Adipocyte (in vitro differentiated cells): Measurements from ENCODE around the gene LENG8.

Source experiments
- DNase-seq: peaks from one replicate; pipeline ENCODE4 v3.0.0-alpha.2; 2015; ENCODE audit warnings: low read depth
- H3K27me3 ChIP-seq: replicated peaks from 2 replicates; pipeline ENCODE4 v1.7.0; 2013; ENCODE audit warnings: mild to moderate bottlenecking, low read length, moderate library complexity; ENCODE audit not compliant: control insufficient read depth, insufficient read depth
- H3K36me3 ChIP-seq: 2 replicates; pipeline ENCODE4 v1.7.0; 2013; ENCODE audit warnings: low read length, mild to moderate bottlenecking, moderate library complexity; ENCODE audit not compliant: control insufficient read depth, insufficient read depth, severe bottlenecking
- H3K4me1 ChIP-seq: 2 replicates; pipeline ENCODE4 v1.7.0; 2013; ENCODE audit warnings: mild to moderate bottlenecking, low read length, moderate library complexity; ENCODE audit not compliant: control insufficient read depth, insufficient read depth
- H3K4me3 ChIP-seq: 2 replicates; pipeline ENCODE4 v1.7.0; 2013; ENCODE audit warnings: mild to moderate bottlenecking, low read length, moderate library complexity
- H3K9ac ChIP-seq: 2 replicates; pipeline ENCODE4 v1.7.0; 2013; ENCODE audit warnings: mild to moderate bottlenecking, low read length, moderate library complexity
- H3K9me3 ChIP-seq: 2 replicates; pipeline ENCODE4 v1.7.0; 2013; ENCODE audit warnings: mild to moderate bottlenecking, low read length, moderate library complexity; ENCODE audit not compliant: control insufficient read depth

LENG8 gene

DNA sequence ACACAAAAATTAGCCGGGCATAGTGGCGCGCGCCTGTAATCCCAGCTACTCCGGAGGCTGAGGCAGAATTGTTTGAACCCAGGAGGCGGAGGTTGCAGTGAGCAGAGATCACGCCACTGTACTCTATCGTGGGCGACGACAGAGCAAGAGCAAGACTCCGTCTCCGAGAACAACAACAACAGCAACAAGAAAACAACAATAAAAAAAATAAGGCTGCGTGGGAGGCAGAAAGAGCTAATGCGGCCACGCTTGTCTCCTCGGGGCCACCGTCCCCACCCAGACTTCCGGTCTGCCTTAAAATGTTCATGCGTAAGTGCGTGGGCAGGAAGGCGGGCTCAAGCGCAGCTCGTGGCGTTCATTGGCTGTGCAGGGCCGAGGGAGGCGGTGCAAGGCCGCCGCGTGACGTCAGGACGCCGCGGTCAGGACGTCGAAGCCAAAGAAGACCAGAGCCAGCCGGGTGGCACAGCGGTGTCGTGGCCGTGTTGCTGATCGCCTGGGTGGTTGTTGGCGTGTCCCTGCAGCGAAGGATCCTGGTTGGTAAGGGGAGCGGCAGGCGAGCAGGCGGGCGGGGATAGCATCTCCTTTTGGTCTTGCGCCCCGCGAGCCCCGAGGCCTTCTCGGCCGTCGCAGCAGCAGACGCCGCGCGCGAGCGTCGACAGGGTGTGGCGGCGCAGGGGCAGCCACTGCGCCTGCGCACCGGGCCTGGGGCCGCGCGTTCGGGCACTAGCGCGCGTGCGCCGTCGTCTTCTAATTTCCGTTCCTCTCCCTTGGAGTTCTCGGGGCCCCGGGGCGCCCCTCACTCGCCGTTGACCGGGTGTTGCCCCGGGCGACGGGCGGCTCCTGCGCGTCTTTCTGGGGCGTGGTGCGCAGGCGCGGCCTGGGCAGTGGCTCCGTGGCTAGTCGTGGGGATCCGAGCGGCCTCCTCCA lies at the start of gene LENG8:
Gene LENG8 (plus strand): TSS at position 426 of the 927 bp plus-strand sequence. CDS start 2,146 bp downstream, outside the sequence.
- Histone ChIP-seq H3K27me3 (no peaks in the 10 kb centered on the region), H3K4me1 (peaks cover 29% of the 10 kb centered on the region), H3K9me3 (no peaks in the 10 kb centered on the region), H3K36me3 (peaks cover 40% of the 10 kb centered on the region), H3K4me3 (peak within 1 kb of the TSS; percentile 89), H3K9ac (peak within 1 kb of the TSS; percentile 99)
- DNase-seq: peak; percentile 99

DNA sequence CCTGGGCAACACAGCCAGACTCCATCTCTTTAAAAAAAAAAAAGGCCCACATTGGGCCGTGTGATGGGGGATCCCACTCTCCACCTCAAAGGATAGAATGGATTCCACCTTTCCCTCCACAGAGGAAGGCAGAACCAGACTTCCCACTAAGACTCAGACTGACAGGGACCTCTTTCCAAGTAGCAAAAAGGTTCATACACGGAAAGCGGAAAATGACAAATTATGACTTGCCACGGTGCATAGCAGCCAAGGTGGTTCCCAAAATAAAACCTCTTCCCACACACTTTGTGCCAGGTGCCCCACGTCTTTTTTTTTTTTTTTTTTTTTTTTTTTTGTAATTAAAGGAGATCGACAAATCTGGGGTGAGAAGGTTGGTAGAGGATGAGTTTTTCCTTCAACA lies 48.1 kb upstream of the LENG8 start:
- Histone ChIP-seq H3K27me3 (peaks cover 3% of the 10 kb centered on the region), H3K36me3 (no peaks in the 10 kb centered on the region), H3K4me1 (peaks cover 4% of the 10 kb centered on the region), H3K9ac (no peak overlapping the region), H3K4me3 (no peak overlapping the region), H3K9me3 (no peaks in the 10 kb centered on the region)
- no peak for DNase-seq

DNA sequence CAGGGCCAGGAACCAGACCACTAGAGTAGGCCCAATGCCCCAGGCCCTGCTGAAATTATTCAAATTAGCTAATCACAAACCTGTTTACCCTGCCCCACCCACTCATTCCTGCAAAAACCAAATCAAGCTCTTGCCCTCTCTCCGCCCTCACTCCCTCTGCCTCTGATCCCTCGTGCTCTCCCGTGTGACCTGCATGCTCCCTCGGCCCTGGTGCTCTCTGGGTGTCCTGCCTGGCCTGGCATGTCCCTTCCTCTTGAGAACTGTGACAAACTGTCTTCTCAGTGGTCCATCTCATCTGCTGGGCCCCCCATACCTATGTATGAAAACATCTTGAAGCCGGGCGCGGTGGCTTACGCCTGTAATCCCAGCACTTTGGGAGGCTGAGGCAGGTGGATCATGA lies 45.9 kb upstream of the LENG8 start:
- Histone ChIP-seq H3K36me3 (no peaks in the 10 kb centered on the region), H3K27me3 (peaks cover 3% of the 10 kb centered on the region), H3K9me3 (peaks cover 3% of the 10 kb centered on the region), H3K4me3 (no peak overlapping the region), H3K4me1 (peaks cover 4% of the 10 kb centered on the region), H3K9ac (no peak overlapping the region)
- no peak for DNase-seq

DNA sequence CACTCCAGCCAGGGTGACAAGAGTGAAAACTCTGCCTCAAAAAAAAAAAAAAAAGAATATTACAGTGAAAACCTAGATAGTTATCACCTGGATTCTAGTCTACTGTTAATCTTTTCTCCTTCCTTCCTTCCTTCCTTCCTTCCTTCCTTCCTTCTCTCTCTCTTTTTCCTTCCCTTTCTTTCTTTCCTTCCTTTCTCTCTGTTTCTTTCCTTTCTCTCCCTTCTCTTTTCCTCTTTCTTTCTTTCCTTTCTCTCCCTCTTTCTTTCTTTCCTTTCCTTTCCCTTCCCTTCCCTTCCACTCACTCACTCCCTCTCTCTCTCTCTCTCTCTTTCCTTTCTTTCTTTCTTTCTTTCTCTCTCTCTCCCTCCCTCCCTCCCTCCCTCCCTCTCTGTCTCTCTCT lies 43.4 kb upstream of the LENG8 start:
- Histone ChIP-seq H3K27me3 (peaks cover 2% of the 10 kb centered on the region), H3K9me3 (peaks cover 4% of the 10 kb centered on the region), H3K4me3 (no peak overlapping the region), H3K36me3 (no peaks in the 10 kb centered on the region), H3K4me1 (no peaks in the 10 kb centered on the region), H3K9ac (no peak overlapping the region)
- DNase-seq: no peak

DNA sequence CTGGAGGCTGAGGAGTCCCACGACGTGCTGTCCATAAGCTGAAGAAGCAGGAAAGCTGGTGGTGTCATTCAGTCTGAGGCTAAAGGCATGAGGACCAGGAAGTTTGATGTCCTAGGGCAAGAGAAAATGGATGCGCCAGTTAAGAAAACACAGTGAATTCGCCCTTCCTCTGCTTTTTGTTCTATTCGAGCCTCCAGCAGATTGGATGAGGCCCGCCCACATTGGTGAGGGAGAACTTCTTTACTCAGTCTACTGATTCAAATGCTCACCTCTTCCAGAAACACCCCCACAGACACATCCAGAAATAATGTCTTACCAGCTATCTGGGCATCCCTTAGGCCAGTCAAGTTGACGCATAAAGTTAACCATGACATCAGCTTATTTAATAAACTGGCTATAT lies 41.2 kb upstream of the LENG8 start:
- H3K27me3 ChIP-seq: peaks cover 9% of the 10 kb centered on the region
- H3K36me3 ChIP-seq: no peaks in the 10 kb centered on the region
- H3K9ac ChIP-seq: no peak overlapping the region
- H3K9me3 ChIP-seq: peaks cover 4% of the 10 kb centered on the region
- no peak for DNase-seq
- no peak overlapping the region for H3K4me3 ChIP-seq
- H3K4me1 ChIP-seq: no peaks in the 10 kb centered on the region

DNA sequence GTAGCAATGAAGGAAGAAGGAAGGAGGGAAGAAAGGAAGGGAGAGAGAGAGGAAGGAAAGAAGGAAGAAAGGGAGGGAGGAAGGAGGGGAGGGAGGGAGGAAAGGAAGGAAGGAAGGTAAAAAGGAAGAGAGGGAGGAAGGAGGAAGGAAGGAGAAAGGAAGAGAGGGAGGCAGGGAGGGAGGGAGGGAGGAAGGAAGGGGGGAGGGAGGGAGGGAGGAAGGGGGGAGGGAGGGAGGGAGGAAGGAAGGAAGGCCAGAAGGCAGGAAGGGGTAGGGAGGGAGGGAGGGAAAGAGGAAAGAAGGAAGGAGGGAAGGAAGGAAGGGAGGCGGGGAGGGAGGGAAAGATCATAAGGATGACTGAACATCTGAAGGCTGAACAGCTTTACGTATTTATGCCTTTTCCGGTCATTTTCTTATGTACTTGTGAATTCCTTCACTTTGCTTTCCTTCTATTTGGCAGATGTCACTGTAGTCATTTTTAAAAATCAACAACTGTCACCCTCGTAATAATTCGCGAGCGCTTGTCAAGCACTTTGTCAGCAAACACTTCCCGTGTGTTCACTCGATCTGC lies 40.5 kb upstream of the LENG8 start:
- H3K9ac ChIP-seq: no peak overlapping the region
- H3K27me3 ChIP-seq: peaks cover 9% of the 10 kb centered on the region
- H3K9me3 ChIP-seq: peaks cover 4% of the 10 kb centered on the region
- H3K4me1 ChIP-seq: no peaks in the 10 kb centered on the region
- no peak overlapping the region for H3K4me3 ChIP-seq
- no peak for DNase-seq
- no peaks in the 10 kb centered on the region for H3K36me3 ChIP-seq

DNA sequence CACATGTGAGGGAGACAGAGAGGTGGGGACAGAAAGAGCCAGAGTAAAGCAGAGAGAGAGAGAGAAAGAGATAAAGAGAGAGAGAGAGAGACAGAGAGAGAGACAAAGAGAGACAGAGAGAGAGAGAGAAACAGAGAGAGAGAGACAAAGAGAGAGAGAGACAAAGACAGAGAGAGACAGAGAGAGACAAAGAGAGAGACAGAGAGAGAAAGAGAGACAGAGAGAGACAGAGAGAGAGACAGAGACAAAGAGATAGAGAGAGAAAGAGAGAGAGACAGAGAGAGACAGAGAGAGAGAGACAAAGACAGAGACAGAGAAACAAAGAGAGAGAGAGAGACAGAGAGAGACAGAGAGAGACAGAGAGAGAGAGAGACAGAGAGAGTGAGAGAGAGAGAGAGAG lies 38.0 kb upstream of the LENG8 start:
- no peaks in the 10 kb centered on the region for H3K36me3 ChIP-seq
- H3K9ac ChIP-seq: no peak overlapping the region
- peaks cover 4% of the 10 kb centered on the region for H3K9me3 ChIP-seq
- no peak overlapping the region for H3K4me3 ChIP-seq
- peaks cover 22% of the 10 kb centered on the region for H3K27me3 ChIP-seq
- H3K4me1 ChIP-seq: no peaks in the 10 kb centered on the region
- no peak for DNase-seq

DNA sequence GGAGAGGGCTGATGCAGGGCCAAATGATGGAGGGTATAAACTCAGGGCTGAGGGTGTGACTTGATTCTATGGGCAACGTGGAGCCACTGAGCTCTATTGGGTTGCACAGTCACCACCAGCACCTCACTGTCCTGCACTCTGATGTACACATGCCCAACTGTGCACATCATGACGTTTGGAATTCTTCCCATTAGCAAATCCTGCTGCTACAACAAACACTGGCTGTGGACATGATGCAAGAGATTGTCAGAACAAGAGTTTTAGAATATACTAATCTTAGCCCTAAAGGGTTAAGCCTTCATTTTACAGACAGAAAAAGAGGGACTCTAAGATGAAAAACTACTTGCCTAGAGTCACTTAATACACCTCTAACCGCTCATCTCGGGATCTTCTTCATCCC lies 36.1 kb upstream of the LENG8 start:
- H3K9ac ChIP-seq: no peak overlapping the region
- no peak for DNase-seq

DNA sequence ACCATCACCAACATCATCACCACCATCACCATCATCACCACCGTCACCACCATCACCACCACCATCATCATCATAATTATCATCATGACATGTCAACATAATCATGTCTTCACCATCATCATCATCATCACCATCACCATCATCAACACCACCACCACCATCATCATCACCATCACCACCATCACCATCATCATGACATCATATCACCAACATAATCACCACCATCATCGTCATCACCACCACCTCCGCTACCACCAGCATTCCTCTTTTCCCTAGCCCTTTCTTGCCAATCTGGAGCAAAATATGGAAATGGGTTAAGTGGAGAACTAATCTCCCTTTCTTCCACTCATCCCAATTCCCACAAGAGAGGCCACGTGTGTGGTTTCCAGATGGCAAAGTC lies 34.8 kb upstream of the LENG8 start:
- no peaks in the 10 kb centered on the region for H3K36me3 ChIP-seq
- H3K4me1 ChIP-seq: no peaks in the 10 kb centered on the region
- H3K27me3 ChIP-seq: peaks cover 39% of the 10 kb centered on the region
- H3K9me3 ChIP-seq: no peaks in the 10 kb centered on the region
- H3K4me3 ChIP-seq: no peak overlapping the region
- H3K9ac ChIP-seq: no peak overlapping the region
- no peak for DNase-seq

More for the DNA sequence above, 36.1 kb upstream of the LENG8 start:
- H3K4me3 ChIP-seq: no peak overlapping the region
- H3K27me3 ChIP-seq: peaks cover 39% of the 10 kb centered on the region
- no peaks in the 10 kb centered on the region for H3K4me1 ChIP-seq
- peaks cover 3% of the 10 kb centered on the region for H3K9me3 ChIP-seq
- H3K36me3 ChIP-seq: no peaks in the 10 kb centered on the region

DNA sequence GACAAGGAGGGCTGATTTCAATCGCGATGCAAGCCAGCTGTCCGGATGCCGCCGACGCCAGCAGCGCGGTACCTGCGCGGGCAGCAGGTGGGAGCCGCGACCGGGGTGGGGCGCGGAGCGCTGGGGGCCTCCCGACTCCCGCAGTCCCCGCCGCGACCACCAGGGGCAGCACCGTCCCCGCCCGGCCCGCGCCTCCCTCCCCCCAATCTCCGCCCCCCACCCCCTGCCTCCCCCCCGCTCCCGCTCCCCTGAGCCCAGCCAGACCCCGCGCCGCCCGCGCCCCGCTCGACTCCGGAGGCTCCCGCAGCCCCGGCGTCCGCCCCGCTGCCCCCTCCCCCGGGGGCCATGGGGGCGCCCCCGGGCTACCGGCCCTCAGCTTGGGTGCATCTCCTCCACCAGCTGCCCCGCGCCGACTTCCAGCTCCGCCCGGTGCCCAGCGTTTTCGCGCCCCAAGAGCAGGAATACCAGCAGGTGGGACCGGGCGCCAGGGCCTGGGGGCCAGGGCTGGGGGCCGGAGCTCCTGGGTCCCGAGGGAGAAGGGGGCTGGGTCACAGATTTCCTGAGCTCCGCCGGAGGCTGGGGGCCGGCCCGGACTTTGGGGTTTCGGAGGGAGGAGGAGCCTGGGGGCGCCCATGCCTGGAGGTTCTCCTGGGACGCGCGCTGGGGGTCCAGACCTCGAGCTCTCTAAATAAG lies 33.6 kb upstream of the LENG8 start, which contains the start of gene TTYH1:
Gene TTYH1 (plus strand): TSS at position 257 of the 693 bp plus-strand sequence. CDS start 89 bp downstream, at position 346.
- H3K9ac ChIP-seq: no peak within 1 kb of the TSS
- peaks cover 47% of the 10 kb centered on the region for H3K27me3 ChIP-seq
- H3K4me1 ChIP-seq: no peaks in the 10 kb centered on the region
- H3K36me3 ChIP-seq: no peaks in the 10 kb centered on the region
- no peak for DNase-seq
- H3K4me3 ChIP-seq: no peak within 1 kb of the TSS
- no peaks in the 10 kb centered on the region for H3K9me3 ChIP-seq
